Calu3 (cell line): Measurements from ENCODE around the gene MYOC. TPM values are rescaled to one million over a fixed set of nuclear protein-coding genes. Genes with fewer than 3 reads are reported as not detected.

ENCODE experiments used
- BruUV-seq: library from RNA; stranded (reverse); fragments of 400-500 nt; replicated peaks from 2 replicates; lab custom pipeline; 2021; lab: Mats Ljungman, UMichigan
- CTCF ChIA-PET: fragments of 300-600 bp; sonication (Branson Sonifier 250); formaldehyde crosslinking; loops from one replicate; lab custom pipeline; 2022; ENCODE audit warnings: antibody characterized with exemption; lab: Charles Lee
- DNase-seq: peaks from one replicate; pipeline ENCODE4 v3.0.0; 2022
- H3K27ac Mint-ChIP-seq: one replicate; pipeline ENCODE4 v1.8.0; 2022; ENCODE audit warnings: mixed read lengths; ENCODE audit not compliant: unreplicated experiment
- H3K27me3 Mint-ChIP-seq: one replicate; pipeline ENCODE4 v1.8.0; 2022; ENCODE audit warnings: mixed read lengths; ENCODE audit not compliant: unreplicated experiment
- H3K36me3 Mint-ChIP-seq: one replicate; pipeline ENCODE4 v1.8.0; 2022; ENCODE audit warnings: mild to moderate bottlenecking, moderate library complexity, mixed read lengths; ENCODE audit not compliant: insufficient read depth, unreplicated experiment
- H3K4me1 Mint-ChIP-seq: one replicate; pipeline ENCODE4 v1.8.0; 2022; ENCODE audit warnings: mild to moderate bottlenecking, low read depth, mixed read lengths; ENCODE audit not compliant: unreplicated experiment
- H3K4me3 Mint-ChIP-seq: one replicate; pipeline ENCODE4 v1.8.0; 2022; ENCODE audit warnings: mild to moderate bottlenecking, low read depth, moderate library complexity, mixed read lengths; ENCODE audit not compliant: unreplicated experiment
- H3K9me3 Mint-ChIP-seq: one replicate; pipeline ENCODE4 v1.8.0; 2022; ENCODE audit warnings: low read depth, mixed read lengths; ENCODE audit not compliant: unreplicated experiment
- intact Hi-C: fragments of 100-400 bp; cut with micrococcal nuclease; formaldehyde crosslinking; loops from one replicate; pipeline ENCODE4 v1.10.0; 2022; ENCODE audit not compliant: unreplicated experiment
- total RNA-seq: library from RNA; stranded (reverse); gene quantifications from 2 replicates; pipeline ENCODE4 v1.2.3, GENCODE V29; 2022
- TF ChIP-seq, protein P1 (sequence below): fragments of 200-600 bp; IDR thresholded peaks from one replicate; pipeline ENCODE4 v1.8.0; 2022; ENCODE audit warnings: antibody characterized with exemption; ENCODE audit not compliant: unreplicated experiment

MYOC gene
- total RNA-seq, 1 experiment from 2014 or later = not detected

GRCh38 chr1:171645553-171646248 is 6.8 kb downstream of the MYOC start:
- intact Hi-C loops = loop anchor here (1.0 to 10.0 kb wide), 4 partner anchors 71 to 340 kb away; no protein-coding TSS in a partner anchor
- no peaks in the 10 kb centered on the region for H3K36me3 Mint-ChIP-seq
- H3K4me3 Mint-ChIP-seq = peak overlapping the region; percentile 2
- no peaks in the 10 kb centered on the region for H3K9me3 Mint-ChIP-seq
- BruUV-seq = no TSS peak
- DNase-seq = no peak
- peaks cover 24% of the 10 kb centered on the region for H3K4me1 Mint-ChIP-seq
- H3K27me3 Mint-ChIP-seq = peaks cover 15% of the 10 kb centered on the region
- H3K27ac Mint-ChIP-seq = no peak overlapping the region
- CTCF ChIA-PET = interaction anchor here (0.7 to 2.7 kb wide), 12 partner anchors 9 to 417 kb away, joined by 3 to 55 read pairs (median 4); partner anchors contain the start of genes DNM3 and PRRC2C
- TF ChIP-seq, protein P1, sequence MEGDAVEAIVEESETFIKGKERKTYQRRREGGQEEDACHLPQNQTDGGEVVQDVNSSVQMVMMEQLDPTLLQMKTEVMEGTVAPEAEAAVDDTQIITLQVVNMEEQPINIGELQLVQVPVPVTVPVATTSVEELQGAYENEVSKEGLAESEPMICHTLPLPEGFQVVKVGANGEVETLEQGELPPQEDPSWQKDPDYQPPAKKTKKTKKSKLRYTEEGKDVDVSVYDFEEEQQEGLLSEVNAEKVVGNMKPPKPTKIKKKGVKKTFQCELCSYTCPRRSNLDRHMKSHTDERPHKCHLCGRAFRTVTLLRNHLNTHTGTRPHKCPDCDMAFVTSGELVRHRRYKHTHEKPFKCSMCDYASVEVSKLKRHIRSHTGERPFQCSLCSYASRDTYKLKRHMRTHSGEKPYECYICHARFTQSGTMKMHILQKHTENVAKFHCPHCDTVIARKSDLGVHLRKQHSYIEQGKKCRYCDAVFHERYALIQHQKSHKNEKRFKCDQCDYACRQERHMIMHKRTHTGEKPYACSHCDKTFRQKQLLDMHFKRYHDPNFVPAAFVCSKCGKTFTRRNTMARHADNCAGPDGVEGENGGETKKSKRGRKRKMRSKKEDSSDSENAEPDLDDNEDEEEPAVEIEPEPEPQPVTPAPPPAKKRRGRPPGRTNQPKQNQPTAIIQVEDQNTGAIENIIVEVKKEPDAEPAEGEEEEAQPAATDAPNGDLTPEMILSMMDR = no peak

- intact Hi-C loops = loop anchor here (1.0 to 10.0 kb wide), 4 partner anchors 71 to 340 kb away; no protein-coding TSS in a partner anchor
- no peaks in the 10 kb centered on the region for H3K36me3 Mint-ChIP-seq
- peak overlapping the region; percentile 2 for H3K4me3 Mint-ChIP-seq
- peak; percentile 87 for DNase-seq
- TF ChIP-seq, protein P1 = peak; percentile 88
- BruUV-seq = no TSS peak
- peaks cover 19% of the 10 kb centered on the region for H3K27me3 Mint-ChIP-seq
- CTCF ChIA-PET = interaction anchor here (0.6 to 2.7 kb wide), 20 partner anchors 9 to 418 kb away, joined by 3 to 55 read pairs (median 4); partner anchors contain the start of genes DNM3, PRRC2C and VAMP4
- peaks cover 25% of the 10 kb centered on the region for H3K4me1 Mint-ChIP-seq
- no peaks in the 10 kb centered on the region for H3K9me3 Mint-ChIP-seq
- H3K27ac Mint-ChIP-seq = no peak overlapping the region
These were observed 7.5 kb downstream of the MYOC start for GRCh38 chr1:171644805-171645483.

DNA sequence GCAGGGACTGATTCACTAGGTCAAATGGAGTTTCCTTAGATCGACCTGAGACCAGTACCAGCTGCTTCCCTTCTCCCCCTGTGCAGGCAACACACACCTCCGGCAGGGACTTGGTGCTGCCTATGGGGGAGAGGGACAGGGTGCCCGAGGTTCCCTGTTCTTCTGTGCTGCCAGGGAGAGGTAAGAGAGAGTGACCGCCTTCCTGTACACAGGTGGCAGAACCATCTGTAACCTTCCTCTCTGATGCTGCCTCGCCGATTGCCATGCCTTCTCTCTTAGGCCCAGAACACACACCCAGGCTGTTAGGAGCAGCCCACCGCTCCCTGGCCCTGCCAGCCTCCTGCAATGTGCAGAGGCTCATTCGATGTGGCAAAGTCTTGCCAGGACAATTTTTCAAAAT is 9.3 kb downstream of the MYOC start:
- Mint-ChIP-seq H3K27me3 (peaks cover 19% of the 10 kb centered on the region), H3K9me3 (no peaks in the 10 kb centered on the region), H3K36me3 (no peaks in the 10 kb centered on the region), H3K27ac (no peak overlapping the region), H3K4me3 (no peak overlapping the region), H3K4me1 (peaks cover 25% of the 10 kb centered on the region)
- DNase-seq = no peak
- TF ChIP-seq, protein P1 = no peak
- BruUV-seq = no TSS peak
- intact Hi-C loops = loop anchor here (10.0 kb wide), 2 partner anchors 132 to 162 kb away; no protein-coding TSS in a partner anchor
- CTCF ChIA-PET = interaction anchor here (0.7 kb wide), 1 partner anchor 70 kb away, joined by 4 read pairs; no protein-coding TSS in a partner anchor

DNA sequence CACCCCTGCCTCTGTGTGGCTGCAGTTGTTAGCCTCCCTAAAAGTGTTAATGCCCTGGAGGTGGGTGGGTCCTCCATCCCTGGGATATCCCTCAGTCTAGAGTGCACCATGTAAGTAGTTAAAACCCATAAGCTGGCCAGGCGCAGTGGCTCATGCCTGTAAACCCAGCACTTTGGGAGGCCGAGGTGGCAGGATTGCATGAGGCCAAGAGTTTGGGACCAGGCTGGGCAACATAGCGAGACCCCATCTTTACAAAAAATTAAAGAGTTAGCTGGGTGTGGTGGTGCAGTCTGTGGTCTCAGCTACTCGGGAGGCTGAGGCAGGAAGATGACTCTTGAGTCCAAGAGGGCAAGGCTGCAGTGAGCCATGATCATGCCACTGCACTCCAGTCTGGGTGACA is 10.3 kb downstream of the MYOC start:
- Mint-ChIP-seq H3K36me3 (no peaks in the 10 kb centered on the region), H3K4me1 (peaks cover 25% of the 10 kb centered on the region), H3K27me3 (peaks cover 19% of the 10 kb centered on the region), H3K4me3 (no peak overlapping the region), H3K9me3 (no peaks in the 10 kb centered on the region), H3K27ac (no peak overlapping the region)
- CTCF ChIA-PET = interaction anchor here (0.6 to 0.7 kb wide), 3 partner anchors 10 to 442 kb away, joined by 4 to 6 read pairs (median 5); partner anchors contain the start of gene MYOC
- BruUV-seq = no TSS peak
- no peak for DNase-seq
- TF ChIP-seq, protein P1 = no peak
- intact Hi-C loops = loop anchor here (10.0 kb wide), 2 partner anchors 133 to 163 kb away; no protein-coding TSS in a partner anchor
